Progenitor cell of endocrine pancreas (in vitro differentiated cells): ENCODE measurements around the gene SNX10. TPM values are rescaled to one million over a fixed set of nuclear protein-coding genes. Genes with fewer than 3 reads are reported as not detected.

Experiments
- DNase-seq: peaks from one replicate; pipeline ENCODE4 v3.0.0; 2021; ENCODE audit warnings: low spot score; ENCODE audit not compliant: unreplicated experiment
- H3K27ac Mint-ChIP-seq: 2 replicates; pipeline ENCODE4 v1.8.0; 2021; ENCODE audit warnings: mild to moderate bottlenecking, moderate library complexity, mixed read lengths
- H3K27me3 Mint-ChIP-seq: 2 replicates; pipeline ENCODE4 v1.8.0; 2021; ENCODE audit warnings: mixed read lengths
- H3K36me3 Mint-ChIP-seq: 2 replicates; pipeline ENCODE4 v1.8.0; 2022; ENCODE audit warnings: mixed read lengths; ENCODE audit not compliant: insufficient read depth
- H3K4me1 Mint-ChIP-seq: 2 replicates; pipeline ENCODE4 v1.8.0; 2021; ENCODE audit warnings: low read depth, mixed read lengths
- H3K4me3 Mint-ChIP-seq: 2 replicates; pipeline ENCODE4 v1.8.0; 2021; ENCODE audit warnings: low read depth, mild to moderate bottlenecking, moderate library complexity, mixed read lengths
- H3K9me3 Mint-ChIP-seq: 2 replicates; pipeline ENCODE4 v1.8.0; 2021; ENCODE audit warnings: low read depth, mixed read lengths
- total RNA-seq: library from RNA; stranded (reverse); gene quantifications from 2 replicates; pipeline ENCODE4 v1.2.1, GENCODE V29; 2021
- TF ChIP-seq, protein P1 (sequence below): fragments of 200-600 bp; sonication (generic); IDR thresholded peaks from one replicate; pipeline ENCODE4 v1.5.0; 2021; ENCODE audit warnings: antibody characterized with exemption, mild to moderate bottlenecking; ENCODE audit not compliant: unreplicated experiment

The SNX10 gene
- total RNA-seq, 1 donor from 2014 or later: 9.2 TPM

DNA sequence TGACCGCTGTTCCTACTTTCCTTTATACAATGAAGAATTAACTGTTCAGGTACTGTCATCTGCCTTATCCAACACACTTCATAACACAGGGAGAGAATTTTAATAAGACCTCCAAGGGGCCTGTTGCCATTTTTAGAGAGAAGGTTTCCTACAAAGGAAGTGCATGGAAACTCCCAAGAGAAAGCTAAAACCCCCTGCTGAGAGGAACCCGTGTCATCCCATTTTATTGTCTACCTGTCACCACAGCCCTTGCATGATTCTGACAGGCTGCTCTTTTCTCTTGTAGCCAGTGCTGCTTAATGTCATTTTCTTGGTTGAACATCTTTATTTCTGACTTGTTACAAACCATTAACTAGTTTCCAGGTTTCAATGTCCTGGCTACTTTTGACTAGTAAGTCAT is 98.4 kb downstream of the SNX10 start:
- no peaks in the 10 kb centered on the region for H3K9me3 Mint-ChIP-seq
- no peak for DNase-seq

DNA sequence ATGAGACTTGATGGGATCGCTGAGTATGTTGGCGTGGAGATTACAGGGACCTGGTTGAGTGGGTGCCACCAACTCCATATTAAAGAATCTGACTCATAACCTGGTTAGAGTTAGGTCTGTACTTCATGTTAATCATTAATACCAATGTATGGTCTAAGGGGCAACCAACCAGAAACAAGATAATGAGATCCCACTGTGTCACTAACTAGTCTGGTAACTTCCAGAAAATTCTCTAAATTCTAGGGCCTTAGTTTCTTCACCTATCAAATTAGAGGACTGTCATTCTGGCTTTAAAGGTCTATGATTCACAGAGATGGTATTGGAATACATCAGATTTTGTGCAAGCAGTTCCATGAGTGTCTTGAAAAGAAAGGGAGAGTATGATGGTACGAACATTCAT is 102.2 kb downstream of the SNX10 start:
- no peak overlapping the region for H3K4me3 Mint-ChIP-seq
- TF ChIP-seq, protein P1, sequence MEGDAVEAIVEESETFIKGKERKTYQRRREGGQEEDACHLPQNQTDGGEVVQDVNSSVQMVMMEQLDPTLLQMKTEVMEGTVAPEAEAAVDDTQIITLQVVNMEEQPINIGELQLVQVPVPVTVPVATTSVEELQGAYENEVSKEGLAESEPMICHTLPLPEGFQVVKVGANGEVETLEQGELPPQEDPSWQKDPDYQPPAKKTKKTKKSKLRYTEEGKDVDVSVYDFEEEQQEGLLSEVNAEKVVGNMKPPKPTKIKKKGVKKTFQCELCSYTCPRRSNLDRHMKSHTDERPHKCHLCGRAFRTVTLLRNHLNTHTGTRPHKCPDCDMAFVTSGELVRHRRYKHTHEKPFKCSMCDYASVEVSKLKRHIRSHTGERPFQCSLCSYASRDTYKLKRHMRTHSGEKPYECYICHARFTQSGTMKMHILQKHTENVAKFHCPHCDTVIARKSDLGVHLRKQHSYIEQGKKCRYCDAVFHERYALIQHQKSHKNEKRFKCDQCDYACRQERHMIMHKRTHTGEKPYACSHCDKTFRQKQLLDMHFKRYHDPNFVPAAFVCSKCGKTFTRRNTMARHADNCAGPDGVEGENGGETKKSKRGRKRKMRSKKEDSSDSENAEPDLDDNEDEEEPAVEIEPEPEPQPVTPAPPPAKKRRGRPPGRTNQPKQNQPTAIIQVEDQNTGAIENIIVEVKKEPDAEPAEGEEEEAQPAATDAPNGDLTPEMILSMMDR: no peak
- no peak overlapping the region for H3K27ac Mint-ChIP-seq
- no peak for DNase-seq
- H3K4me1 Mint-ChIP-seq: peaks cover 9% of the 10 kb centered on the region
- peaks cover 20% of the 10 kb centered on the region for H3K27me3 Mint-ChIP-seq
- H3K36me3 Mint-ChIP-seq: no peaks in the 10 kb centered on the region
- H3K9me3 Mint-ChIP-seq: no peaks in the 10 kb centered on the region

More for the DNA sequence above, 98.4 kb downstream of the SNX10 start:
- Mint-ChIP-seq H3K36me3 (no peaks in the 10 kb centered on the region), H3K27ac (no peak overlapping the region), H3K4me1 (peaks cover 3% of the 10 kb centered on the region), H3K27me3 (peaks cover 22% of the 10 kb centered on the region), H3K4me3 (no peak overlapping the region)
- TF ChIP-seq, protein P1: no peak

DNA sequence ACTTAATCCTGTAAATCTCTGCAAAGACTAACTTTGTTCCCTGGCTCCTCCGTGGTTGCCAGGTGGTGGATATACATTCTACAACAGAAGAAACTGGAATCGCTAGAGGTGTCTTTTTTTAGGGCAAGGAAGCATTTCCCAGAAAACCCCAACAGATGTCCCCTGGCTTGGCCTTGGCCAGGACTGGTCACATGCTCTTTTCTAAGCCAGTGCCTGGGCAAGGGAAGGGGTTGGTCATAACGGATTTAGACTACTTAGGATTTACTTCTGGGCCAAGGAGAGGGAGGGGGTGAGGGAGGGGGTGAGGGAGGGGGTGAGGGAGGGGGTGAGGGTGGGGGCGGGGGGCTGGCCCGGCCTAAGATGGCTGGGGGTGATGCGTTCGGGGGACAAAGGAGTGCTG is 105.7 kb downstream of the SNX10 start:
- peaks cover 20% of the 10 kb centered on the region for H3K4me1 Mint-ChIP-seq
- peaks cover 9% of the 10 kb centered on the region for H3K27me3 Mint-ChIP-seq
- no peaks in the 10 kb centered on the region for H3K9me3 Mint-ChIP-seq
- no peak for DNase-seq
- peak overlapping the region; percentile 40 for H3K27ac Mint-ChIP-seq
- TF ChIP-seq, protein P1: no peak
- no peaks in the 10 kb centered on the region for H3K36me3 Mint-ChIP-seq
- H3K4me3 Mint-ChIP-seq: peak overlapping the region; percentile 39

DNA sequence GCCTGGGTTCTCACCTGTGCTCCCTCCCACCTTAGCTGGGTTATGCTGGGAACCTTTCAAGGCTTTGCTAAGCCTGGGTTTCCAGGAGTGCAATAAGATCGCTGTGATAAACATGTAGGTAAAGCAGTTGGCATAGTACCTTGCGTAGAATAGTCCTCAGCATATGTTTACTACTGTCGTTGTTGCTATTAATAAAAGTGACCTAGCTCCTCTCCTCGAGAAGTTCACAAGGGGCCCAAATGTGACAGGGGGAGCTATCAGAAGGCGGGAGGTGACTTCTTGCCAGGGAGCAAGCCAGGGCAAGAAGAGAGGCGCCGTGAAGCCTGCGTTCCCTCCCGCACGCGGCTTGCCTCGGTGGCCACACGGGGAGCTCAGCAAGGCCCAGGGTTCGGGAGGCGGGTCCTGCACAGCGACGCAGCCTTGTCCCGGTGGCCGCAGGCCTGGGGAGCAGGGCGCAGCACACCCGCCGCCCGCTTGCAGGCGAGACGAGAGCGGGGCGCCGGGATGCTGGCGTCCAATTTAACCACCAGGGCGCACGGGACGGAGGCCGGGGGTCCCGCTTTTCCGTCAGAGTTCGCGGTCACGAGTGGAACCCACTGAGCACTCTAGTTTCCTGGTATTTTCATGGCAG is 106.2 kb downstream of the SNX10 start:
- Mint-ChIP-seq H3K9me3 (no peaks in the 10 kb centered on the region), H3K36me3 (no peaks in the 10 kb centered on the region), H3K27ac (peak overlapping the region; percentile 91)

GRCh38 chr7:26398427-26398755 is 106.7 kb downstream of the SNX10 start:
- no peaks in the 10 kb centered on the region for H3K9me3 Mint-ChIP-seq
- peaks cover 20% of the 10 kb centered on the region for H3K4me1 Mint-ChIP-seq
- peak overlapping the region; percentile 76 for H3K4me3 Mint-ChIP-seq
- H3K27me3 Mint-ChIP-seq: peaks cover 9% of the 10 kb centered on the region
- H3K27ac Mint-ChIP-seq: no peak overlapping the region
- TF ChIP-seq, protein P1: no peak
- DNase-seq: no peak
- no peaks in the 10 kb centered on the region for H3K36me3 Mint-ChIP-seq

More for the DNA sequence above, 106.2 kb downstream of the SNX10 start:
- H3K4me1 Mint-ChIP-seq: peaks cover 20% of the 10 kb centered on the region
- peak; percentile 32 for DNase-seq
- peaks cover 9% of the 10 kb centered on the region for H3K27me3 Mint-ChIP-seq
- TF ChIP-seq, protein P1: peak; percentile 32
- peak overlapping the region; percentile 76 for H3K4me3 Mint-ChIP-seq
